Neuronal stem cell (in vitro differentiated cells): ENCODE results near the gene TOR1AIP1.
"Not testable (repeated sequence)": the region's sequence is repeated elsewhere in the genome, so short reads cannot be mapped to it uniquely, and the experiment has no call there.

ENCODE experiments used
- DNase-seq: peaks from one replicate; pipeline ENCODE4 v3.0.0-alpha.2; 2013; ENCODE audit warnings: low spot score
- H2AFZ ChIP-seq: one replicate; pipeline ENCODE4 v1.6.1; 2013; ENCODE audit warnings: mild to moderate bottlenecking, low read length, inconsistent platforms
- H2AK5ac ChIP-seq: 2 replicates; pipeline ENCODE4 v1.6.1; 2013; ENCODE audit warnings: low read depth, mild to moderate bottlenecking, inconsistent platforms, low read length, moderate library complexity, mixed read lengths
- H2BK120ac ChIP-seq: 2 replicates; pipeline ENCODE4 v1.6.1; 2013; ENCODE audit warnings: low read depth, mild to moderate bottlenecking, inconsistent platforms, low read length, moderate library complexity, mixed read lengths
- H2BK12ac ChIP-seq: one replicate; pipeline ENCODE4 v1.6.1; 2013; ENCODE audit warnings: low read length, inconsistent platforms
- H2BK15ac ChIP-seq: 2 replicates; pipeline ENCODE4 v1.6.1; 2013; ENCODE audit warnings: mild to moderate bottlenecking, low read length, inconsistent platforms, mixed read lengths
- H2BK5ac ChIP-seq: one replicate; pipeline ENCODE4 v1.6.1; 2013; ENCODE audit warnings: inconsistent platforms, mild to moderate bottlenecking, low read length, moderate library complexity
- H3K14ac ChIP-seq: one replicate; pipeline ENCODE4 v1.6.1; 2013; ENCODE audit warnings: low read length, inconsistent platforms
- H3K18ac ChIP-seq: 2 replicates; pipeline ENCODE4 v1.6.1; 2013; ENCODE audit warnings: low read length, inconsistent platforms
- H3K23ac ChIP-seq: 2 replicates; pipeline ENCODE4 v1.6.1; 2013; ENCODE audit warnings: low read depth, mild to moderate bottlenecking, mixed read lengths, low read length, inconsistent platforms; ENCODE audit not compliant: poor library complexity
- H3K27ac ChIP-seq: replicated peaks from 3 replicates; pipeline ENCODE4 v1.5.1; 2013; ENCODE audit warnings: low read length, inconsistent platforms
- H3K27me3 ChIP-seq, 3 experiments: 2 replicates each; pipeline ENCODE4 v1.6.1; 2013; ENCODE audit warnings: low read length in 3 of 3, mild to moderate bottlenecking in 2 of 3, inconsistent platforms in 1 of 3, low read depth in 1 of 3, mixed read lengths in 1 of 3, moderate library complexity in 1 of 3; ENCODE audit not compliant: control insufficient read depth in 3 of 3, insufficient read depth in 3 of 3
- H3K36me3 ChIP-seq, 2 donors: replicated peaks in 1 of 2; 2 replicates each; pipeline ENCODE4 v1.6.1; 2013; ENCODE audit warnings: low read length in 2 of 2; ENCODE audit not compliant: control insufficient read depth in 2 of 2, insufficient read depth in 2 of 2
- H3K4ac ChIP-seq: 2 replicates; pipeline ENCODE4 v1.6.1; 2013; ENCODE audit warnings: inconsistent platforms, mild to moderate bottlenecking, low read length, moderate library complexity
- H3K4me1 ChIP-seq, 2 donors: 1 replicate in 1 of 2; 2 replicates in 1 of 2; pipeline ENCODE4 v1.6.1; 2013; ENCODE audit warnings: low read length in 2 of 2, low read depth in 1 of 2; ENCODE audit not compliant: control insufficient read depth in 2 of 2, insufficient read depth in 1 of 2
- H3K4me2 ChIP-seq: one replicate; pipeline ENCODE4 v1.6.1; 2013; ENCODE audit warnings: mild to moderate bottlenecking, low read length, inconsistent platforms; ENCODE audit not compliant: insufficient read depth, poor library complexity, severe bottlenecking
- H3K4me3 ChIP-seq, 2 donors: 2 replicates each; pipeline ENCODE4 v1.5.1; 2013; ENCODE audit warnings: low read length in 2 of 2, mild to moderate bottlenecking in 2 of 2, inconsistent platforms in 1 of 2, moderate library complexity in 1 of 2
- H3K79me1 ChIP-seq: one replicate; pipeline ENCODE4 v1.6.1; 2013; ENCODE audit warnings: low read depth, mild to moderate bottlenecking, inconsistent platforms, low read length, moderate library complexity
- H3K9ac ChIP-seq: one replicate; pipeline ENCODE4 v1.6.1; 2013; ENCODE audit warnings: mild to moderate bottlenecking, low read depth, low read length, inconsistent platforms; ENCODE audit not compliant: poor library complexity
- H3K9me3 ChIP-seq, 2 donors: replicated peaks in 1 of 2; 2 replicates each; pipeline versions ENCODE3 to v1.6.1; 2013; ENCODE audit warnings: low read length in 2 of 2, mild to moderate bottlenecking in 2 of 2, inconsistent platforms in 1 of 2, low read depth in 1 of 2, mixed read lengths in 1 of 2, moderate library complexity in 1 of 2; ENCODE audit not compliant: control insufficient read depth in 2 of 2, insufficient read depth in 1 of 2
- H4K8ac ChIP-seq: one replicate; pipeline ENCODE4 v1.6.1; 2013; ENCODE audit warnings: low read depth, mild to moderate bottlenecking, inconsistent platforms, low read length, moderate library complexity
- H4K91ac ChIP-seq: one replicate; pipeline ENCODE4 v1.6.1; 2013; ENCODE audit warnings: low read length, low read depth, mild to moderate bottlenecking, inconsistent platforms; ENCODE audit not compliant: poor library complexity
- WGBS, 2 donors: extraction: QIAGEN DNeasy Blood & Tissue Kit; methylation state at CpG; one replicate each; pipeline ENCODE4 v1.1.7; 2013; ENCODE audit warnings: missing lambda C conversion rate in 2 of 2, mixed read lengths in 1 of 2; ENCODE audit not compliant: insufficient read length in 2 of 2, insufficient replicate concordance in 1 of 2; ENCODE audit errors: extremely low coverage in 2 of 2; 5-methylcytosine and 5-hydroxymethylcytosine counted together

TOR1AIP1 gene

GRCh38 chr1:179853102-179853501 is 29.0 kb upstream of the TOR1AIP1 start:
- Histone ChIP-seq H2BK12ac (no peak overlapping the region), H3K36me3 (peaks cover 11 to 78% of the 10 kb centered on the region in 2 donors), H3K14ac (no peak overlapping the region), H3K9ac (no peak overlapping the region), H2BK15ac (no peak overlapping the region), H3K79me1 (no peaks in the 10 kb centered on the region), H3K4ac (no peak overlapping the region), H3K4me2 (no peak overlapping the region), H3K23ac (no peak overlapping the region), H2AFZ (no peak overlapping the region), H3K9me3 (no peaks in the 10 kb centered on the region), H2BK5ac (no peak overlapping the region), H3K27me3 (no peaks in the 10 kb centered on the region), H3K27ac (no peak overlapping the region), H2BK120ac (no peak overlapping the region), H4K91ac (no peak overlapping the region), H3K4me1 (no peaks in the 10 kb centered on the region), H3K4me3 (no peak overlapping the region), H2AK5ac (no peak overlapping the region), H4K8ac (no peak overlapping the region), H3K18ac (no peak overlapping the region)
- no peak for DNase-seq
- WGBS, 2 donors: no CpG with 5 or more reads among the region's 1 CpG

- not testable (repeated sequence) for DNase-seq, H3K14ac ChIP-seq, H2AFZ ChIP-seq, H3K9me3 ChIP-seq, H4K91ac ChIP-seq, H2BK5ac ChIP-seq, H3K4ac ChIP-seq, H3K23ac ChIP-seq, H3K27ac ChIP-seq, H2AK5ac ChIP-seq, H2BK120ac ChIP-seq, H3K27me3 ChIP-seq, H3K4me3 ChIP-seq, H4K8ac ChIP-seq, H3K79me1 ChIP-seq, H3K18ac ChIP-seq, H3K4me2 ChIP-seq, H2BK12ac ChIP-seq, H2BK15ac ChIP-seq, H3K9ac ChIP-seq
- H3K36me3 ChIP-seq: peaks cover 5 to 60% of the 10 kb centered on the region in 2 donors
- no CpG with 5 or more reads among the region's 4 CpGs for WGBS, 2 donors
- peaks cover 0 to 12% of the 10 kb centered on the region in 2 donors for H3K4me1 ChIP-seq
Measured at GRCh38 chr1:179855831-179856230, 26.3 kb upstream of the TOR1AIP1 start.

GRCh38 chr1:179856296-179856695 is 25.8 kb upstream of the TOR1AIP1 start:
- no peak for DNase-seq
- H3K36me3 ChIP-seq: peaks cover 2 to 60% of the 10 kb centered on the region in 2 donors
- H3K27ac ChIP-seq: no peak overlapping the region
- no peak overlapping the region for H3K23ac ChIP-seq
- H3K4ac ChIP-seq: no peak overlapping the region
- no peaks in the 10 kb centered on the region for H3K79me1 ChIP-seq
- H2AK5ac ChIP-seq: no peak overlapping the region
- H3K4me1 ChIP-seq: peaks cover 0 to 13% of the 10 kb centered on the region in 2 donors
- H3K9ac ChIP-seq: no peak overlapping the region
- H2AFZ ChIP-seq: no peak overlapping the region
- no peak overlapping the region for H4K91ac ChIP-seq
- H3K14ac ChIP-seq: no peak overlapping the region
- no peaks in the 10 kb centered on the region for H3K9me3 ChIP-seq
- H3K27me3 ChIP-seq: no peaks in the 10 kb centered on the region
- no peak overlapping the region for H2BK120ac ChIP-seq
- H3K4me3 ChIP-seq: no peak overlapping the region
- H2BK12ac ChIP-seq: no peak overlapping the region
- H2BK5ac ChIP-seq: no peak overlapping the region
- no peak overlapping the region for H3K18ac ChIP-seq
- H2BK15ac ChIP-seq: no peak overlapping the region
- H4K8ac ChIP-seq: no peak overlapping the region
- no peak overlapping the region for H3K4me2 ChIP-seq
- no CpG with 5 or more reads among the region's 2 CpGs for WGBS, 2 donors

GRCh38 chr1:179857009-179857408 is 25.1 kb upstream of the TOR1AIP1 start:
- DNase-seq: no peak
- no peak overlapping the region for H3K14ac ChIP-seq
- no peak overlapping the region for H4K8ac ChIP-seq
- H2BK5ac ChIP-seq: no peak overlapping the region
- H4K91ac ChIP-seq: no peak overlapping the region
- peaks cover 2 to 63% of the 10 kb centered on the region in 2 donors for H3K36me3 ChIP-seq
- H3K4me1 ChIP-seq: peaks cover 0 to 13% of the 10 kb centered on the region in 2 donors
- H3K9me3 ChIP-seq: no peaks in the 10 kb centered on the region
- H3K79me1 ChIP-seq: no peaks in the 10 kb centered on the region
- H3K27ac ChIP-seq: no peak overlapping the region
- no CpG with 5 or more reads among the region's 4 CpGs for WGBS, 2 donors
- no peak overlapping the region for H3K9ac ChIP-seq
- no peak overlapping the region for H2AK5ac ChIP-seq
- H2BK120ac ChIP-seq: no peak overlapping the region
- no peak overlapping the region for H2BK15ac ChIP-seq
- no peak overlapping the region for H3K4ac ChIP-seq
- H2AFZ ChIP-seq: no peak overlapping the region
- H3K18ac ChIP-seq: no peak overlapping the region
- H3K23ac ChIP-seq: no peak overlapping the region
- H2BK12ac ChIP-seq: no peak overlapping the region
- no peak overlapping the region for H3K4me3 ChIP-seq
- H3K4me2 ChIP-seq: no peak overlapping the region
- no peaks in the 10 kb centered on the region for H3K27me3 ChIP-seq
